ENCODE measurements around the gene FAM185A.
"Not testable (repeated sequence)": the region's sequence is repeated elsewhere in the genome, so short reads cannot be mapped to it uniquely, and the experiment has no call there.

Gene FAM185A

GRCh38 chr7:102748605-102749444, at the start of gene FAM185A:
FAM185A (plus strand) TSS chr7:102748999; CDS start chr7:102749208, 209 bp downstream.
- DNase-seq, result peak; percentile 100

- DNase-seq, result peak; percentile 78
These were observed 35.6 kb upstream of the FAM185A start for GRCh38 chr7:102713011-102713690.

GRCh38 chr7:102713691-102714080, 35.1 kb upstream of the FAM185A start:
- DNase-seq, result not testable (repeated sequence)

GRCh38 chr7:102714774-102715522, 33.9 kb upstream of the FAM185A start:
- DNase-seq, result peak; percentile 69

GRCh38 chr7:102715718-102716117, 33.1 kb upstream of the FAM185A start:
- DNase-seq, result peak; percentile 47

- DNase-seq, result not testable (repeated sequence)
These were observed 30.3 kb upstream of the FAM185A start for GRCh38 chr7:102718491-102718890.

GRCh38 chr7:102726170-102726569, 22.6 kb upstream of the FAM185A start:
- DNase-seq, result not testable (repeated sequence)

- not testable (repeated sequence) for DNase-seq
These were observed 19.1 kb upstream of the FAM185A start for GRCh38 chr7:102729670-102730069.

- DNase-seq, result not testable (repeated sequence)
These were observed 18.4 kb upstream of the FAM185A start for GRCh38 chr7:102730431-102730830.

- not testable (repeated sequence) for DNase-seq
These were observed 6.6 kb upstream of the FAM185A start for GRCh38 chr7:102742002-102742771.

- not testable (repeated sequence) for DNase-seq
These were observed 4.9 kb upstream of the FAM185A start for GRCh38 chr7:102743861-102744260.

GRCh38 chr7:102745494-102746288, 3.1 kb upstream of the FAM185A start:
- peak; percentile 5 for DNase-seq

GRCh38 chr7:102749445-102749786, 617 bp downstream of the FAM185A start:
- DNase-seq, result not testable (repeated sequence)

- not testable (repeated sequence) for DNase-seq
These were observed 9.4 kb downstream of the FAM185A start for GRCh38 chr7:102758227-102758626.

- not testable (repeated sequence) for DNase-seq
These were observed 11.1 kb downstream of the FAM185A start for GRCh38 chr7:102759934-102760333.

- DNase-seq, result not testable (repeated sequence)
These were observed 12.4 kb downstream of the FAM185A start for GRCh38 chr7:102761234-102761633.

GRCh38 chr7:102763295-102763905, 14.6 kb downstream of the FAM185A start:
- not testable (repeated sequence) for DNase-seq

- not testable (repeated sequence) for DNase-seq
These were observed 20.9 kb downstream of the FAM185A start for GRCh38 chr7:102769657-102770192.

- DNase-seq, result not testable (repeated sequence)
These were observed 21.7 kb downstream of the FAM185A start for GRCh38 chr7:102770467-102770866.

- not testable (repeated sequence) for DNase-seq
These were observed 27.4 kb downstream of the FAM185A start for GRCh38 chr7:102776217-102776616.

- not testable (repeated sequence) for DNase-seq
These were observed 29.9 kb downstream of the FAM185A start for GRCh38 chr7:102778663-102779062.

All from activated CD4-positive, alpha-beta T cell treated with anti-CD3 and anti-CD28 coated beads, Interleukin-2, amount 50 U/mL, for 16 hours (primary cell).